Stimulated activated naive CD8-positive, alpha-beta T cell treated with anti-CD3 and anti-CD28 coated beads, Interleukin-15, Interleukin-2, amounts not matched to agents 100 ng/mL and 50 ng/mL, for 24 hours (primary cell): ENCODE data around the gene MBTPS2.
"Not testable (repeated sequence)": the region's sequence is repeated elsewhere in the genome, so short reads cannot be mapped to it uniquely, and the experiment has no call there.

ENCODE experiments used
- H3K27ac Mint-ChIP-seq: one replicate; pipeline ENCODE4 v1.8.0; 2021; ENCODE audit warnings: mild to moderate bottlenecking, mixed read lengths
- H3K27me3 Mint-ChIP-seq: one replicate; pipeline ENCODE4 v1.8.0; 2021; ENCODE audit warnings: mixed read lengths
- H3K36me3 Mint-ChIP-seq: one replicate; pipeline ENCODE4 v1.8.0; 2021; ENCODE audit warnings: low read depth, mixed read lengths
- H3K4me1 Mint-ChIP-seq: one replicate; pipeline ENCODE4 v1.8.0; 2021; ENCODE audit warnings: low read depth, mixed read lengths
- H3K4me3 Mint-ChIP-seq: one replicate; pipeline ENCODE4 v1.8.0; 2021; ENCODE audit warnings: mild to moderate bottlenecking, mixed read lengths
- H3K9me3 Mint-ChIP-seq: one replicate; pipeline ENCODE4 v1.8.0; 2021; ENCODE audit warnings: mixed read lengths

Gene MBTPS2

GRCh38 chrX:21838937-21839333 lies 482 bp upstream of the MBTPS2 start:
- Mint-ChIP-seq H3K27me3 (no peaks in the 10 kb centered on the region), H3K4me3 (peak overlapping the region; percentile 86), H3K9me3 (no peaks in the 10 kb centered on the region), H3K4me1 (peaks cover 12% of the 10 kb centered on the region), H3K27ac (peak overlapping the region; percentile 86), H3K36me3 (peaks cover 4% of the 10 kb centered on the region)

DNA sequence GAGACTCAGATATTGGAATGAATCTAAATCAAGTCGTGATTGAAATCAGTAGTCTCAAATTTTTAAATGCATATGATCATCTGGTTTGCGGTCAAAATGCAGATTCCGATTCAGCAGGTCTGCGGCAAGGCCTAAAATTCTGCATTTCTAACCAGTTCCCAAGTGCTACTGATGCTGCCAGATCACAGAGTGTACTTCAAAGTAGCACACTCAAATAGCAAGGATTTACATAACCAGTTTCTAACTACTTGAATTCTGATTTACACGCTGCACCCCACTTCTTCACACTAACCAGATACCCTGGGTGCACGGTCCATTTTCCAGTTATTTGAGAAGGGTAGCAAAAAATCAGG lies 752 bp downstream of the MBTPS2 start:
- peaks cover 12% of the 10 kb centered on the region for H3K4me1 Mint-ChIP-seq
- H3K27ac Mint-ChIP-seq = peak overlapping the region; percentile 86
- no peaks in the 10 kb centered on the region for H3K27me3 Mint-ChIP-seq

GRCh38 chrX:21843179-21843578 lies 3.8 kb downstream of the MBTPS2 start:
- Mint-ChIP-seq H3K27me3 (no peaks in the 10 kb centered on the region), H3K9me3 (no peaks in the 10 kb centered on the region), H3K27ac (no peak overlapping the region), H3K36me3 (peaks cover 24% of the 10 kb centered on the region), H3K4me1 (peaks cover 12% of the 10 kb centered on the region), H3K4me3 (no peak overlapping the region)

More for the DNA sequence above, 752 bp downstream of the MBTPS2 start:
- H3K4me3 Mint-ChIP-seq = peak overlapping the region; percentile 86
- H3K9me3 Mint-ChIP-seq = no peaks in the 10 kb centered on the region
- peaks cover 6% of the 10 kb centered on the region for H3K36me3 Mint-ChIP-seq

DNA sequence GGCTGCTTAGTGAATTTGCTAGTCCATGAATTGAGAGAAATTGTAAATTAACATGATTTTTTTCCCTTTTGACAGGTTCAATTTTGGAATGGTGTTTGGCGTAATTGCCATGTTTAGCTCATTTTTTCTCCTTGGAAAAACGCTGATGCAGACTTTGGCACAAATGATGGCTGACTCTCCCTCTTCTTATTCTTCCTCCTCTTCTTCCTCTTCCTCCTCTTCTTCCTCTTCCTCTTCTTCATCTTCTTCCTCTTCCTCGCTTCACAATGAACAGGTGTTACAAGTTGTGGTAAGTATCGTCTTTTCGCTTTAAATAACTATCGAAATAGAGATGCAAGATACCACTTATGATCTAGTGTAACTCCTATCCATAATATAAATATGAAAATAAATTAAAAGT lies 5.7 kb downstream of the MBTPS2 start:
- Mint-ChIP-seq H3K4me1 (peaks cover 12% of the 10 kb centered on the region), H3K4me3 (no peak overlapping the region), H3K36me3 (peaks cover 24% of the 10 kb centered on the region), H3K27me3 (no peaks in the 10 kb centered on the region), H3K9me3 (no peaks in the 10 kb centered on the region), H3K27ac (no peak overlapping the region)

DNA sequence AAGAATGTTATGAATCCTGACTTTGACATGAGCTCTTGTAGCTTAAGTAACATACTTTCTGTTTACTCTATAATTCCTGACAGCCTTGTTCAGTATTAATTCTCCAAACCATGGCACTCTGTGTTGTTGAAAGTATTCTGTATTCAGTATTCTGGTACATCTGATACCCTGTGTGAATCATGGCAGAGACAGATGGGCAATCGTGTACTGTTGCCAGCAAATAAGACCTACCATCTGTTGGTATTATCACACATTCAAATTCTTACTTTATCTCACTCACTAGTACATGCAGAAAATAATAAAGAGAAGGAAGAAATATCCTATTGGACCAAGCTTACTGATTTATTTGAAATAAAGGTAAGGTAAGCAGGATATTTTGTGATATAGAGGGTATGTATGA lies 7.9 kb downstream of the MBTPS2 start:
- Mint-ChIP-seq H3K9me3 (no peaks in the 10 kb centered on the region), H3K36me3 (peaks cover 24% of the 10 kb centered on the region), H3K27ac (no peak overlapping the region), H3K4me1 (no peaks in the 10 kb centered on the region), H3K27me3 (no peaks in the 10 kb centered on the region), H3K4me3 (no peak overlapping the region)

DNA sequence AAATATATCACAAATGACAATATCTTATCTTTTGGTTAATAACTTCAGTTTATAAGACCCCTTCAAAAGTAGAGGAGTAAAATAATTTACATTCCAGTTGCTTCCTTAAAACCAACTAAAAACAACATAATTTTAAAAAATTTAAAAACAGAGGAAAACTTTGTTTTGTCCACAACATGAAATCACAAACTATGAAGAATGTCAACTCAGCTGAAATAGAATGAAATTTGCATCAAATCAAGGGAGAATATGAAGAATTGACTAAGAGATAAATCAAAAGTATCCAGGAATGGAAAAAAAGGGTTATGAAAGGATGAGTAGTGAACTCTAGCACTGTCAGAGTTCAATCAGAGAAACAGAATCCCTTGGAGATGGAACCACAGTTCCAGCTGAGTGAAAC lies 14.2 kb downstream of the MBTPS2 start:
- H3K27me3 Mint-ChIP-seq = no peaks in the 10 kb centered on the region
- H3K4me3 Mint-ChIP-seq = no peak overlapping the region
- H3K27ac Mint-ChIP-seq = no peak overlapping the region
- no peaks in the 10 kb centered on the region for H3K4me1 Mint-ChIP-seq
- H3K36me3 Mint-ChIP-seq = peaks cover 24% of the 10 kb centered on the region
- no peaks in the 10 kb centered on the region for H3K9me3 Mint-ChIP-seq

DNA sequence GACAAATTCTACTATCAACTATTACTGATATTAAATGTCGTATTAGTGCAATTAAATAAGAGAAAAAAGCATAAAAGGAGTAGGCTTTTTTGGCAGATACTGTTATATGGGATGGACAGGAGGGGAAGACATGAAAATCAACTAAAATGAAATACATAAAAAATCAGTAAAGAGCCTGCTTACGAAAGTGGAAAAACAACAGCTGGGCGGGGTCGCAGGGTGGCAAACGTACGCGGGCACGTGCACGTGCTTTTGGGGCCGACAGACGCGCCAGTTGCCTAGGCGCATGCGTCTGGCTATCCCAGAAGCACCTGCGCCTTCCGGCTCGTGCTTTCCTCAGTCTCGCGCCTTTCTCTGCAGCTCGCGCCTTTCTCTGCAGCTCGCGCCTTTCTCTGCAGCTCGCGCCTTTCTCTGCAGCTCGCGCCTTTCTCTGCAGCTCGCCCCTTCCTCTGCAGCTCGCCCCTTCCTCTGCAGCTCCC lies 16.6 kb downstream of the MBTPS2 start, which contains the start of gene YY2:
Gene YY2 (plus strand): TSS at position 51 of the 479 bp plus-strand sequence. CDS start 498 bp downstream, outside the sequence.
- peaks cover 24% of the 10 kb centered on the region for H3K36me3 Mint-ChIP-seq

GRCh38 chrX:21856504-21856903 lies 17.1 kb downstream of the MBTPS2 start:
- peaks cover 24% of the 10 kb centered on the region for H3K36me3 Mint-ChIP-seq
- H3K9me3 Mint-ChIP-seq = no peaks in the 10 kb centered on the region
- H3K4me3 Mint-ChIP-seq = no peak overlapping the region
- no peak overlapping the region for H3K27ac Mint-ChIP-seq
- H3K4me1 Mint-ChIP-seq = no peaks in the 10 kb centered on the region
- no peaks in the 10 kb centered on the region for H3K27me3 Mint-ChIP-seq

More for the DNA sequence above, 16.6 kb downstream of the MBTPS2 start, which contains the start of gene YY2:
- Mint-ChIP-seq H3K27ac (no peak within 1 kb of the TSS), H3K4me1 (no peaks in the 10 kb centered on the region), H3K4me3 (no peak within 1 kb of the TSS), H3K9me3 (no peaks in the 10 kb centered on the region), H3K27me3 (no peaks in the 10 kb centered on the region)

- peaks cover 6% of the 10 kb centered on the region for H3K4me1 Mint-ChIP-seq
- no peaks in the 10 kb centered on the region for H3K27me3 Mint-ChIP-seq
- no peaks in the 10 kb centered on the region for H3K9me3 Mint-ChIP-seq
- H3K27ac Mint-ChIP-seq = no peak overlapping the region
- H3K36me3 Mint-ChIP-seq = peaks cover 4% of the 10 kb centered on the region
- H3K4me3 Mint-ChIP-seq = no peak overlapping the region
These were observed 23.8 kb downstream of the MBTPS2 start for GRCh38 chrX:21863241-21863640.

DNA sequence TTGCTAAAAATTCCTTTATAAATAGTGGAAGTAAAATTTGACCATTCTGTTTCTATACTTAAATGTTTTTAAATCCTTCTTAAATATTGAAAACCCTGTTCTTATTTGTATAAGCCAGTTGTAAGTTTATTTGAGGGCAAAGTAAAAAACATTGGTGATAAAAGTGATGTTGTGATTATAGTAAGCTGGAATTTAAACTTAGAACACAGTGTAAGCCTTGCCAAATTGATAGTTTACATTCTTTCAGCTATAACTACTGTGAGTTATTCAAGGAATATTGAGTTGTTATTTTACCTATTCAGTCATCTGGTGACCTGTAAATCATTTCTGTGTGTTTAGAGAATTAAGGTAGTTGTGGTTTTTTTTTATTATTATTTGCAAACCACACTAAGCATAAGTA lies 26.0 kb downstream of the MBTPS2 start:
- Mint-ChIP-seq H3K4me3 (no peak overlapping the region), H3K27ac (no peak overlapping the region), H3K27me3 (no peaks in the 10 kb centered on the region), H3K9me3 (no peaks in the 10 kb centered on the region), H3K4me1 (peaks cover 6% of the 10 kb centered on the region), H3K36me3 (peaks cover 4% of the 10 kb centered on the region)

DNA sequence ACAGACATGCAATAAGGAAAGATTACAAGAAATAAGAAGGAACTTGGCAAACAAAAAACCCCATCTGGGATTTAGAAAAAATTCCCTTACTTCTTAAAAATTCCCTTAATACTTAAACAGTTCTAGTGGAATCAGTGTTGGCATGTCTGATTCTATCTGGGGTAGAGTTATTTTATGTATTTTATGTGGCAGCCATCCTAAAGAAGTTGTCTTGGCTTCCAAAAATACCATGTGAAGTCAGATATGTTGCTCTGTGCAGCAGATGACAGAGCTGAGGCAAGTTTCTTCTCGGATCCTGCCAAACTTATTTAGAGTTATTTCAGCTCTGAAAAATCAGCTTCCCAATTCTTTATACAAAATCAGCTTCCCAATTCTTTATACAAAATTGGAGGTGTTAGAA lies 31.1 kb downstream of the MBTPS2 start:
- no peaks in the 10 kb centered on the region for H3K4me1 Mint-ChIP-seq
- no peaks in the 10 kb centered on the region for H3K27me3 Mint-ChIP-seq
- no peak overlapping the region for H3K27ac Mint-ChIP-seq
- no peak overlapping the region for H3K4me3 Mint-ChIP-seq
- peaks cover 4% of the 10 kb centered on the region for H3K36me3 Mint-ChIP-seq
- no peaks in the 10 kb centered on the region for H3K9me3 Mint-ChIP-seq

GRCh38 chrX:21873063-21873775 lies 33.8 kb downstream of the MBTPS2 start:
- H3K4me1 Mint-ChIP-seq = no peaks in the 10 kb centered on the region
- H3K36me3 Mint-ChIP-seq = peaks cover 3% of the 10 kb centered on the region
- H3K27ac Mint-ChIP-seq = no peak overlapping the region
- no peaks in the 10 kb centered on the region for H3K9me3 Mint-ChIP-seq
- no peak overlapping the region for H3K4me3 Mint-ChIP-seq
- H3K27me3 Mint-ChIP-seq = no peaks in the 10 kb centered on the region

DNA sequence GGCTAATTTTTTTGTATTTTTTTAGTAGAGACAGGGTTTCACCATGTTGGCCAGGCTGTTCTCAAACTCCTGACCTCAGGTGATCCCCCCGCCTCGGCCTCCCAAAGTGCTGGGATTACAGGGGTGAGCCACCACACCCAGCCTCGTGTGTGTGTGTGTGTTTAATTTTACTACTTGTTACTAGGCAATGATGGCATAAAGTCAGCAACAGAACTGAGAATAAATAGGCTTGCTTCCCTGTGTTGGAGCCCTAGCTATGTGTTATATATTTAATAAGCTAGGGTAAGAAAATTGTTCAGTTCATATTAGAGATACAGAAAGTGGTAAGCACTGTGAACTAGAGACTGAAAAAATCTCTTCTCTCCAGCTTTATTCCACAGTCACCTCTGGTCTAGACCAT lies 34.8 kb downstream of the MBTPS2 start:
- not testable (repeated sequence) for H3K27ac Mint-ChIP-seq, H3K4me1 Mint-ChIP-seq, H3K27me3 Mint-ChIP-seq, H3K9me3 Mint-ChIP-seq, H3K36me3 Mint-ChIP-seq, H3K4me3 Mint-ChIP-seq

DNA sequence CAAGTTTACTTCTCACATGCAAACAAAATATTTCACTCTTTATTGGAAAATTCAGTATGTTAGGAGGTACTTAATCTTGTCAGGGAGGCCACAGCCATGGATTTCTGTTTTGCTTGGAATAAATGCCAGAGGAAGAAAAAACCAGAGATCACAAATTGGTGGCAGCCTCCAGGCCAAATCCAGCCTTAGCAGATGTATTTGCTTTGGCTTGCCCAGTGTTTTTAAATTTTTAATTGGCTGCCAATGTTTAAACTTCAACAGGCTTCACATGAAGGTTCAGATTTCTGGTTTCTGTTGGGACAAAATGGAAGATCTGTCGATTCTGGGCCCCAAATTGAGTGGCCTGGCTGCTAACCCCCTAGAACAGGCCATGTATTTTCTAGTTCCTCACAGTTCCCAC lies 35.6 kb downstream of the MBTPS2 start:
- Mint-ChIP-seq H3K27ac (no peak overlapping the region), H3K9me3 (no peaks in the 10 kb centered on the region), H3K4me1 (no peaks in the 10 kb centered on the region), H3K36me3 (peaks cover 3% of the 10 kb centered on the region), H3K27me3 (no peaks in the 10 kb centered on the region), H3K4me3 (no peak overlapping the region)

DNA sequence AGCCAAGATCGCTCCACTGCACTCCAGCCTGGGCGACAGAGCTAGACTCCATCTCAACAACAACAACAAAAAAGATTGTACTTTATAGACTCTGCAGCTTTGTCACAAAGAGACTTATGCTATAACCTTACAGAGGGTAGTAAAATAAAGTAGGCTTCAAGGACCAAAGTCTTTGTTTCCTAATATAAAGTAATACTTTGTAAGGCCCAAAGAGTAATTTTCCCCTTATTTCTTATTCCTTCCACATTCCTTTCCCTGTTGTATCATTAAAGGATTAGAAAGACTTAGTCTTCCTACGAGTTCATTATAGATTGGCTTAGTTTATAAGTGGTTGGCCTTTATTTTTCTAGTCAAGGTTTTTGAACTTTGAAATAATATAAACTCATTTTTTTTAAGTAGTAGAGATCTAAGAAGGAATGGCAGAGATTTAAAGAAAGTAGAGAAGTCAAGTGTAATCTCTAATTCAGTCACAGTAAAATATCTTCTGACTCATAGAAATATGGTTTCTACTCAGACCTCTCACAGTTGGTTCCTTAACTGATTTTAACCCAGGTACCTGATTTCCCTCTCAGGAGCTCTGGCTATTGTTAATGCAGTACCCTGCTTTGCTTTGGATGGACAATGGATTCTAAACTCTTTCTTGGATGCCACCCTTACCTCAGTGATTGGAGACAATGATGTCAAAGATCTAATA lies 42.6 kb downstream of the MBTPS2 start:
- Mint-ChIP-seq H3K27ac (no peak overlapping the region), H3K4me3 (no peak overlapping the region), H3K27me3 (no peaks in the 10 kb centered on the region), H3K36me3 (peaks cover 5% of the 10 kb centered on the region), H3K9me3 (no peaks in the 10 kb centered on the region), H3K4me1 (no peaks in the 10 kb centered on the region)
